NCI-H128 (cell line): ENCODE results near the gene METTL15.
"Not testable (repeated sequence)": the region's sequence is repeated elsewhere in the genome, so short reads cannot be mapped to it uniquely, and the experiment has no call there.

ENCODE experiments used
- DNase-seq: peaks from one replicate; lab custom pipeline; 2025; ENCODE audit not compliant: unreplicated experiment; lab: John Stamatoyannopoulos, UW

Gene METTL15

GRCh38 chr11:28110108-28110820, 2.1 kb downstream of the METTL15 start:
- no peak for DNase-seq

GRCh38 chr11:28110821-28111200, 2.6 kb downstream of the METTL15 start:
- DNase-seq, result no peak

GRCh38 chr11:28114116-28114515, 5.9 kb downstream of the METTL15 start:
- DNase-seq, result no peak

- no peak for DNase-seq
These were observed 6.5 kb downstream of the METTL15 start for GRCh38 chr11:28114731-28115130.

- no peak for DNase-seq
These were observed 9.5 kb downstream of the METTL15 start for GRCh38 chr11:28117712-28118111.

GRCh38 chr11:28123151-28123581, 15.0 kb downstream of the METTL15 start:
- no peak for DNase-seq

GRCh38 chr11:28132548-28132947, 24.4 kb downstream of the METTL15 start:
- DNase-seq, result no peak

- DNase-seq, result no peak
These were observed 25.0 kb downstream of the METTL15 start for GRCh38 chr11:28133146-28133545.

- not testable (repeated sequence) for DNase-seq
These were observed 28.0 kb downstream of the METTL15 start for GRCh38 chr11:28136157-28136556.

- DNase-seq, result no peak
These were observed 29.2 kb downstream of the METTL15 start for GRCh38 chr11:28137366-28137765.

GRCh38 chr11:28137832-28138231, 29.6 kb downstream of the METTL15 start:
- no peak for DNase-seq

- DNase-seq, result no peak
These were observed 31.7 kb downstream of the METTL15 start for GRCh38 chr11:28139841-28140415.

GRCh38 chr11:28140689-28141455, 32.7 kb downstream of the METTL15 start:
- DNase-seq, result no peak

GRCh38 chr11:28142724-28143123, 34.5 kb downstream of the METTL15 start:
- no peak for DNase-seq

GRCh38 chr11:28144808-28145207, 36.6 kb downstream of the METTL15 start:
- no peak for DNase-seq

GRCh38 chr11:28146123-28146751, 38.0 kb downstream of the METTL15 start:
- DNase-seq, result no peak

- no peak for DNase-seq
These were observed 44.6 kb downstream of the METTL15 start for GRCh38 chr11:28152743-28153142.

GRCh38 chr11:28153586-28153985, 45.4 kb downstream of the METTL15 start:
- DNase-seq, result no peak

- no peak for DNase-seq
These were observed 60.5 kb downstream of the METTL15 start for GRCh38 chr11:28168718-28169117.

- DNase-seq, result no peak
These were observed 61.6 kb downstream of the METTL15 start for GRCh38 chr11:28169816-28170215.

GRCh38 chr11:28170759-28171158, 62.6 kb downstream of the METTL15 start:
- no peak for DNase-seq

GRCh38 chr11:28176351-28176750, 68.2 kb downstream of the METTL15 start:
- DNase-seq, result no peak
